CD8-positive, alpha-beta memory T cell (primary cell): ENCODE data around the gene SPATA31C2. TPM values are rescaled to one million over a fixed set of nuclear protein-coding genes. Genes with fewer than 3 reads are reported as not detected.
"Not testable (repeated sequence)": the region's sequence is repeated elsewhere in the genome, so short reads cannot be mapped to it uniquely, and the experiment has no call there.

Experiments
- CTCF ChIA-PET: fragments of 350-600 bp; sonication (Branson Sonifier 250); formaldehyde crosslinking; loops from one replicate; lab custom pipeline; 2021; ENCODE audit warnings: antibody characterized with exemption; lab: Charles Lee
- POLR2A ChIA-PET: fragments of 350-600 bp; sonication (Branson Sonifier 250); formaldehyde crosslinking; loops from one replicate; lab custom pipeline; 2021; ENCODE audit warnings: antibody characterized with exemption; lab: Charles Lee
- DNase-seq, 5 donors: peaks; one replicate each; pipeline versions ENCODE4 v3.0.0 to v3.0.0-alpha.2; 2020 to 2022; ENCODE audit warnings: mixed read lengths in 1 of 5
- H3K27ac ChIP-seq: one replicate; pipeline ENCODE4 v1.7.0; 2013; ENCODE audit warnings: low read depth, mild to moderate bottlenecking, low read length, moderate library complexity
- H3K27me3 ChIP-seq: 2 replicates; pipeline ENCODE4 v1.7.0; 2013; ENCODE audit warnings: low read length, mild to moderate bottlenecking; ENCODE audit not compliant: insufficient read depth, poor library complexity, severe bottlenecking
- H3K36me3 ChIP-seq: 2 replicates; pipeline ENCODE4 v1.7.0; 2013; ENCODE audit warnings: mild to moderate bottlenecking, low read length, moderate library complexity; ENCODE audit not compliant: insufficient read depth
- H3K4me1 ChIP-seq: 2 replicates; pipeline ENCODE4 v1.7.0; 2013; ENCODE audit warnings: mild to moderate bottlenecking, low read length, moderate library complexity; ENCODE audit not compliant: insufficient read depth
- H3K4me3 ChIP-seq: 2 replicates; pipeline ENCODE4 v1.7.0; 2013; ENCODE audit warnings: mild to moderate bottlenecking, low read length
- H3K9me3 ChIP-seq: 2 replicates; pipeline ENCODE4 v1.7.0; 2013; ENCODE audit warnings: mild to moderate bottlenecking, low read length
- H3K27ac Mint-ChIP-seq, 8 donors: one replicate each; pipeline ENCODE4 v1.8.0; 2020 to 2021; ENCODE audit warnings: mixed read lengths in 8 of 8, mild to moderate bottlenecking in 6 of 8, inconsistent platforms in 3 of 8, moderate library complexity in 3 of 8
- H3K27me3 Mint-ChIP-seq, 2 donors: one replicate each; pipeline ENCODE4 v1.8.0; 2020 to 2021; ENCODE audit warnings: mixed read lengths in 2 of 2, mild to moderate bottlenecking in 1 of 2, moderate library complexity in 1 of 2
- H3K36me3 Mint-ChIP-seq, 3 donors: one replicate each; pipeline ENCODE4 v1.8.0; 2020 to 2021; ENCODE audit warnings: mixed read lengths in 3 of 3, inconsistent platforms in 1 of 3, mild to moderate bottlenecking in 1 of 3
- H3K4me1 Mint-ChIP-seq, 3 donors: one replicate each; pipeline ENCODE4 v1.8.0; 2020 to 2021; ENCODE audit warnings: mixed read lengths in 3 of 3, inconsistent platforms in 1 of 3, mild to moderate bottlenecking in 1 of 3
- H3K4me3 Mint-ChIP-seq, 7 donors: one replicate each; pipeline ENCODE4 v1.8.0; 2020 to 2021; ENCODE audit warnings: mixed read lengths in 7 of 7, mild to moderate bottlenecking in 6 of 7, moderate library complexity in 4 of 7, inconsistent platforms in 2 of 7
- H3K9me3 Mint-ChIP-seq, 5 donors: one replicate each; pipeline ENCODE4 v1.8.0; 2020 to 2022; ENCODE audit warnings: mixed read lengths in 5 of 5, mild to moderate bottlenecking in 3 of 5, moderate library complexity in 2 of 5, inconsistent platforms in 1 of 5
- polyA plus RNA-seq: library from polyadenylated mRNA; unstranded; fragments of 300-500 nt; fragmentation: Illumina TruSeq; gene quantifications from one replicate; pipeline ENCODE4 v1.2.3, GENCODE V29; 2021
- total RNA-seq, 2 experiments: library from RNA; stranded (reverse); gene quantifications; one replicate each; pipeline ENCODE4 v1.2.3, GENCODE V29; 2021

Gene SPATA31C2
- total and polyA plus RNA-seq, 3 experiments from 2014 or later, result not detected

DNA sequence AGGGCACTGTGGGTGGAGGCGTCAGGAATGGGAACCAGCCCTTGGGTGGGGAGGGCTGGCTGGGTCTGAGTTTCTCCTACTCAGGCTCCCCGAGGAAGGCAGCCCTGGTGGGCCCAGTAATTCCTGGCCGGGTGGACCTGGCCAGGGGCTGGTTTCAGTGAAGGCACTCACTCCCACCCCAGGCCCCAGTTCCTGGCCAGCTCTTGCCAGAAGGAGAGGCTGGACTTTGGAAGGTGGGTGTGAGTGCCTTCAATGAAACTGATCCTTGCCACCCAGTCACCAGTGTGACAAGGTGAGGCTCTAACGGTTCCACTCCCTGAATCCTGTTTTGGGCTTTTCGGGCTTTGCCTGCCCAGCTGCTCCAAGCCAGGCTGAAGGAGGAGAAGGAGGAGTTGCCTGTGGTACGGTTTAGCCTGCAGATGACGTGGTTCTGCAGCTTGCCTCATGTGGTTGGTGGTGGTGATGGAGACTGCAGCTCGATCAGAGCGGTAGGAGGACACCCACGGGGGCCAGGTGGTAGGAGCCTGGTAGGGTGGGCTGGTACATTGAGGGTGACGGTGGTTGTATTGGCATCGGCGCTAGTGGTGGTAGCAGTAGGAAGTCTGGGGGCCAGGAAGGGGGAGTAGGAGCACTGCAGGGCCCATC is 23.2 kb downstream of the SPATA31C2 start:
- H3K9me3 ChIP-seq, H3K27me3 Mint-ChIP-seq, H3K27ac ChIP-seq, H3K36me3 Mint-ChIP-seq, H3K27ac Mint-ChIP-seq, H3K4me3 ChIP-seq, H3K4me1 ChIP-seq, POLR2A ChIA-PET, H3K36me3 ChIP-seq, H3K9me3 Mint-ChIP-seq, H3K4me3 Mint-ChIP-seq, H3K27me3 ChIP-seq, H3K4me1 Mint-ChIP-seq, DNase-seq, CTCF ChIA-PET: not testable (repeated sequence)

- CTCF ChIA-PET, H3K4me1 Mint-ChIP-seq, H3K27ac Mint-ChIP-seq, H3K27ac ChIP-seq, H3K9me3 Mint-ChIP-seq, H3K9me3 ChIP-seq, POLR2A ChIA-PET, H3K4me3 Mint-ChIP-seq, H3K27me3 Mint-ChIP-seq, H3K36me3 Mint-ChIP-seq, H3K36me3 ChIP-seq, DNase-seq, H3K4me1 ChIP-seq, H3K4me3 ChIP-seq, H3K27me3 ChIP-seq: not testable (repeated sequence)
Observed at GRCh38 chr9:88114283-88114967, 23.9 kb downstream of the SPATA31C2 start.

DNA sequence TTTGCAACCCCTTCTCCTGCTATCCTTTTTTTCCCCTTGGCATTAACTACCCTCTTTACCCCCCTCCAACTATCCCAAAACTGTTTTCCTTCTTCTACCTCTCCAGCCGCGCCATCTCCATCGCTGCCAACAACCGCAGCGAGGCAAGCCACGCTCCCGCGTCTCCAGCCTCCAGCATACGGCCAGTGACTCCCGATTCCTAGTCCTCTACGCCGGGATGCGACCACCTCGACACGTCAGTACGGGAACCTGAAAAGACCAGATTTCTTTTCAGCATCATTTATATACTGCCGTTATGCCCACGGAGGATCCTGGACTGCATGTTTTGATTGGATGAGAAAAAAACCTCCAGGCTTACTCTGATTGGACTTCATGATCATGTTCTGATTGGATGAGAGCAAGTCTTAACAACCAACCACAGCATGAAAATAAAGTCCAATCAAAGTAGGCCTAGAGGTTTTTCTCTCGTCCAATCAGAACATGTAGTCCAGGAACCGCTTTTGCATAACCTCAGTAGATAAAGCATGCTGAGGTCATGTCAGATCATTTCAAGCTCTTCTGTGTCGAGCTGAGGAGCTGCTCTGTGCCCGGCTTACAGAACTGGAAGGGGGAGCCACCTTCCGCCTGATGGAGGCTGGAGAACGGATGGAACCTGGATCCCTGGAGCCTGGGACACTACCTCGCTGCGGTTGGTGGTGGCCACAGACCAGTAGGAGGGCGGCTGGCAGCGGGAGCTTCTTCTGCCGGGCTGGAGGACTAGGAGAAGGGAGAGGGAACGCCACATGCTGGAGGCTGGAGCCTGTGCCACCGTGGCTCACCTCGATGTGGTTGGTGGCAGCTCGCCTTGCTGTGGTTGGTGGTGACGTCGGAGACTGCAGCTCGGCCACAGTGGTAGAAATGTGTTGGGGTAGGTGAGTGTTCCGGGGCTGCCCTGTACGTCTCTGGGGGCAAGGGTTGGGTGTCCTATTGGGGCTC is 24.8 kb downstream of the SPATA31C2 start:
- POLR2A ChIA-PET, H3K4me3 Mint-ChIP-seq, H3K9me3 Mint-ChIP-seq, CTCF ChIA-PET, DNase-seq, H3K4me1 ChIP-seq, H3K36me3 ChIP-seq, H3K36me3 Mint-ChIP-seq, H3K4me3 ChIP-seq, H3K27me3 ChIP-seq, H3K27ac Mint-ChIP-seq, H3K27me3 Mint-ChIP-seq, H3K9me3 ChIP-seq, H3K4me1 Mint-ChIP-seq, H3K27ac ChIP-seq: not testable (repeated sequence)

DNA sequence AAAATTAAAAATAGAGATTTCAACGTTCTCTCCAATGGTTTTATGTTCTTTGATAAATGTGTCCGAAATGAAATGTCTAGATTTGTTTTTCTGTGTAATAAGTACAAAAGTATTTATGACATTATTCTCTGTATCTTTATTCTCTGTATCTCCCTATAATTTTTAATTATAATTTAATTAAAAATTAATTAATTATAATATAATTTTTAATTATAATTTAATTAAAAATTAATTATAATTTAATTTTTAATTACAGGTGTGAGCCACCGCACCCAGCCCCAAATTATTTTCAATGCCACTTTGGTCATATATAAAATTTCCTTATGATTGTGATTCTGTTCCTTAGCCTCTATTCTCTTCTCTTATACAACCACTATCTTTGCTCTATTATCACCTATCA is 28.2 kb downstream of the SPATA31C2 start:
- Mint-ChIP-seq H3K27ac (no peak overlapping the region), H3K4me1 (peaks cover 0 to 7% (median 4%) of the 10 kb centered on the region in 3 donors), H3K4me3 (no peak overlapping the region), H3K36me3 (no peaks in the 10 kb centered on the region), H3K27me3 (peaks cover 7 to 17% of the 10 kb centered on the region in 2 donors), H3K9me3 (no peaks in the 10 kb centered on the region)
- Histone ChIP-seq H3K4me3 (no peak overlapping the region), H3K36me3 (no peaks in the 10 kb centered on the region), H3K4me1 (no peaks in the 10 kb centered on the region), H3K27me3 (no peaks in the 10 kb centered on the region), H3K9me3 (no peaks in the 10 kb centered on the region), H3K27ac (no peak overlapping the region)
- ChIA-PET CTCF (no interaction called here), POLR2A (no interaction called here)
- no peak for DNase-seq

GRCh38 chr9:88108779-88109178 is 29.5 kb downstream of the SPATA31C2 start:
- no peaks in the 10 kb centered on the region for H3K9me3 ChIP-seq
- CTCF ChIA-PET, result no interaction called here
- Mint-ChIP-seq H3K27ac (no peak overlapping the region), H3K27me3 (peaks cover 7 to 21% of the 10 kb centered on the region in 2 donors), H3K4me1 (peaks cover 0 to 7% (median 4%) of the 10 kb centered on the region in 3 donors), H3K4me3 (no peak overlapping the region), H3K36me3 (no peaks in the 10 kb centered on the region), H3K9me3 (no peaks in the 10 kb centered on the region)
- H3K36me3 ChIP-seq, result no peaks in the 10 kb centered on the region
- H3K4me3 ChIP-seq, result no peak overlapping the region
- no peak overlapping the region for H3K27ac ChIP-seq
- H3K4me1 ChIP-seq, result no peaks in the 10 kb centered on the region
- H3K27me3 ChIP-seq, result no peaks in the 10 kb centered on the region
- no peak for DNase-seq
- POLR2A ChIA-PET, result no interaction called here

GRCh38 chr9:88106492-88106891 is 31.8 kb downstream of the SPATA31C2 start:
- Histone ChIP-seq H3K9me3 (no peaks in the 10 kb centered on the region), H3K36me3 (no peaks in the 10 kb centered on the region), H3K27ac (no peak overlapping the region), H3K4me3 (no peak overlapping the region), H3K27me3 (no peaks in the 10 kb centered on the region), H3K4me1 (no peaks in the 10 kb centered on the region)
- Mint-ChIP-seq H3K27ac (no peak overlapping the region), H3K4me1 (peaks cover 0 to 7% (median 4%) of the 10 kb centered on the region in 3 donors), H3K9me3 (no peaks in the 10 kb centered on the region), H3K36me3 (no peaks in the 10 kb centered on the region), H3K4me3 (no peak overlapping the region), H3K27me3 (peaks cover 5 to 27% of the 10 kb centered on the region in 2 donors)
- no peak for DNase-seq
- ChIA-PET CTCF (no interaction called here), POLR2A (no interaction called here)

GRCh38 chr9:88092797-88093331 is 45.4 kb downstream of the SPATA31C2 start:
- Mint-ChIP-seq H3K9me3 (no peaks in the 10 kb centered on the region), H3K27me3 (peaks cover 9 to 15% of the 10 kb centered on the region in 2 donors), H3K4me3 (no peak overlapping the region), H3K36me3 (no peaks in the 10 kb centered on the region), H3K4me1 (no peaks in the 10 kb centered on the region), H3K27ac (no peak overlapping the region)
- Histone ChIP-seq H3K4me3 (no peak overlapping the region), H3K4me1 (no peaks in the 10 kb centered on the region), H3K27me3 (no peaks in the 10 kb centered on the region), H3K27ac (no peak overlapping the region), H3K9me3 (no peaks in the 10 kb centered on the region), H3K36me3 (no peaks in the 10 kb centered on the region)
- no peak for DNase-seq
- ChIA-PET CTCF (no interaction called here), POLR2A (no interaction called here)

DNA sequence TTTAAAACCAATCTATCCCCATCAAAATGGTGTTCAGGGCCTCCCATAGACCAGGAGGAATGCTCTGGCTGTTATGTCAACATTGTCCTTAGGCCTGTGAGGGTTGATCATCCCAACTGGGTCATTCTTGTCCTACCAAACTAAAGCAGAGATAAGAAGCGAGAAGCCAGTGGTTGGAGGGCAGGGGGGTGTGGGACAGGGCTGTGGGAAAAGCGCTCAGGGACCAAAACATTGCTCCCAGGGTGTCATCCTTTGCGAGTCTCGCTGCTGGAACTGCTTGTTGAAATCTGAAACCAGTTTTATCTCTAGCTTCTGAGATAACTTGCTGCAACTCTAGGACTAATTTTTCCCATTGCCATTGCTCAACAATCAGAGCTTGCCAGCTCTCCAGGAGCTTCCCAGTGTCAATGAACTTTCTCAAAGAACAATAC is 48.1 kb downstream of the SPATA31C2 start:
- Histone ChIP-seq H3K9me3 (no peaks in the 10 kb centered on the region), H3K4me3 (no peak overlapping the region), H3K27ac (no peak overlapping the region), H3K36me3 (no peaks in the 10 kb centered on the region), H3K27me3 (no peaks in the 10 kb centered on the region), H3K4me1 (no peaks in the 10 kb centered on the region)
- no peak overlapping the region for H3K4me3 Mint-ChIP-seq
- ChIA-PET POLR2A (no interaction called here), CTCF (no interaction called here)
- peaks cover 5 to 19% of the 10 kb centered on the region in 2 donors for H3K27me3 Mint-ChIP-seq
- no peak overlapping the region for H3K27ac Mint-ChIP-seq
- H3K36me3 Mint-ChIP-seq, result no peaks in the 10 kb centered on the region
- DNase-seq, result no peak
- no peaks in the 10 kb centered on the region for H3K4me1 Mint-ChIP-seq
- H3K9me3 Mint-ChIP-seq, result no peaks in the 10 kb centered on the region
